SU-DHL-6 (cell line): ENCODE results near the gene DOK6.

Experiments
- H2AFZ ChIP-seq: fragments of 200-600 bp; sonication (generic); 2 replicates; pipeline ENCODE4 v1.6.1; 2014; ENCODE audit warnings: low read depth, mild to moderate bottlenecking, moderate library complexity, mixed read lengths, antibody characterized with exemption, low read length; ENCODE audit not compliant: severe bottlenecking
- H3F3A ChIP-seq: fragments of 200-600 bp; shearing (Covaris generic); 2 replicates; pipeline ENCODE4 v1.6.0; 2016; ENCODE audit warnings: antibody characterized with exemption, mild to moderate bottlenecking; ENCODE audit not compliant: insufficient read depth
- H3K27ac ChIP-seq: fragments of 200-600 bp; sonication (generic); 2 replicates; pipeline ENCODE4 v1.5.1; 2016; ENCODE audit warnings: low read depth, mild to moderate bottlenecking, low read length, moderate library complexity, mixed read lengths
- H3K27me3 ChIP-seq: fragments of 200-600 bp; sonication (generic), shearing (Covaris generic); 2 replicates; pipeline ENCODE4 v1.6.0; 2014; ENCODE audit warnings: mild to moderate bottlenecking, low read length
- H3K36me3 ChIP-seq: fragments of 200-600 bp; sonication (generic); 2 replicates; pipeline ENCODE4 v1.6.1; 2014; ENCODE audit warnings: mild to moderate bottlenecking, low read length, mixed read lengths
- H3K4me2 ChIP-seq: fragments of 300-600, 200-600 bp; shearing (Covaris generic), sonication (generic); 2 replicates; pipeline ENCODE4 v1.6.0; 2014; ENCODE audit warnings: low read length, low read depth, mild to moderate bottlenecking; ENCODE audit not compliant: poor library complexity, severe bottlenecking
- H3K4me3 ChIP-seq: fragments of 200-600 bp; sonication (generic); 2 replicates; pipeline ENCODE4 v1.5.1; 2014; ENCODE audit warnings: antibody characterized with exemption, low read length, mild to moderate bottlenecking, mixed read lengths; ENCODE audit not compliant: insufficient read depth, poor library complexity, severe bottlenecking
- H3K79me2 ChIP-seq: fragments of 200-600 bp; sonication (generic); 2 replicates; pipeline ENCODE4 v1.6.1; 2014; ENCODE audit warnings: mild to moderate bottlenecking, low read length, moderate library complexity; ENCODE audit not compliant: insufficient read depth
- H3K9ac ChIP-seq: fragments of 200-600 bp; sonication (generic); 2 replicates; pipeline ENCODE4 v1.7.0; 2014; ENCODE audit warnings: mild to moderate bottlenecking, low read length
- H3K9me2 ChIP-seq: fragments of 200-600 bp; sonication (generic); replicated peaks from 2 replicates; pipeline ENCODE4 v1.6.1; 2014; ENCODE audit warnings: low read length; ENCODE audit not compliant: insufficient read depth
- H3K9me3 ChIP-seq: fragments of 200-600 bp; sonication (generic); 2 replicates; pipeline ENCODE4 v1.6.1; 2014; ENCODE audit warnings: low read length, mixed read lengths; ENCODE audit not compliant: insufficient read depth
- H4K20me1 ChIP-seq: fragments of 200-600 bp; sonication (generic); 2 replicates; pipeline ENCODE4 v1.6.1; 2014; ENCODE audit warnings: low read depth, mild to moderate bottlenecking, antibody characterized with exemption, low read length, moderate library complexity, mixed read lengths
- CTCF ChIP-seq: fragments of 200-600 bp; sonication (generic); IDR thresholded peaks from one replicate; pipeline ENCODE4 v1.5.1; 2017; ENCODE audit warnings: antibody characterized with exemption, mild to moderate bottlenecking, low read length, moderate library complexity; ENCODE audit not compliant: insufficient read depth, poor library complexity, severe bottlenecking
- EZH2phosphoT487 ChIP-seq: fragments of 200-600 bp; sonication (generic), shearing (Covaris generic); conservative IDR thresholded peaks from 2 replicates; pipeline ENCODE4 v1.6.1; 2018; ENCODE audit warnings: mild to moderate bottlenecking, antibody characterized with exemption, low read length, moderate library complexity, mixed read lengths

The DOK6 gene

DNA sequence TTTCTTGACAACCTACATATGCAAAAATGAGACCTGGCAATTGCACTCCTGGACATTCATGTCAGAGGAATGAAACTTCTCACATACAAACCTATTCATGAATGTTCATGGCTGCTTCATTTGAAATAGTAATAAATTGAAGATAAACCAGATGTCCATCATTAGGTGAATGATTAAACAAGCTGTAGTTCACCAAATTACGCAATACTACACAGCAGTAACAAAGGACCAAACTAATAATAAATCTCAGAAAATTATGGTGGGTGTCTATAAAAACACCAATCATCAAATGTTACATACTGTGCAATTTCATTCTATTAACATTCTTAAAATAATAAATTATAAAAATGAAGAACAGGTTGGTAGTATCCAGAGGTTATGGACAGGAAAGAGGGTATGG, 13.5 kb downstream of the DOK6 start:
- Histone ChIP-seq H3K36me3 (no peaks in the 10 kb centered on the region), H3K27me3 (no peaks in the 10 kb centered on the region), H2AFZ (no peak overlapping the region), H3K9me2 (no peaks in the 10 kb centered on the region), H4K20me1 (no peaks in the 10 kb centered on the region), H3K4me3 (no peak overlapping the region), H3K9me3 (no peaks in the 10 kb centered on the region), H3K4me2 (no peak overlapping the region), H3K9ac (no peak overlapping the region), H3F3A (no peaks in the 10 kb centered on the region), H3K27ac (no peak overlapping the region), H3K79me2 (no peaks in the 10 kb centered on the region)
- no peak for TF ChIP-seq EZH2phosphoT487
- TF ChIP-seq CTCF = no peak

DNA sequence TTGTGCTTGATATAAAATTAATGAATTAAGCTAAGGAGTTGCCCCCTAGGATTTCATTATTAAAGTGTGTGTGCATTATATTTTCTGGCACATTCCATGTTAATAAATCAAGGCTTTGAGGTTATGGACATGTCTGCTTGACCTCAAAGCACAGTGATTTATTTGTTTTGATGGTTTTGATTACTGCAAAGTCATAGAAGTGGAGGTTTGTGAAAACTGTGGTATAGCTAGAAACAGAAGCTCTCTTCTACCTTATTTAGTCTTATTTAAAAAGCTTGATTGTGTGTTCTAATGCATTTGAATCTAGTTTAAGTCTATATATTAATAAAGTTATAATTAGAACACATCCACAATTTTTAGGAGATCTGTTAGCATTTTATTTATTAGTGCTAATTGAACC, 32.2 kb downstream of the DOK6 start:
- H3K9ac ChIP-seq = no peak overlapping the region
- H3K36me3 ChIP-seq = no peaks in the 10 kb centered on the region
- no peak overlapping the region for H2AFZ ChIP-seq
- no peak for TF ChIP-seq EZH2phosphoT487
- no peak for TF ChIP-seq CTCF
- H4K20me1 ChIP-seq = no peaks in the 10 kb centered on the region
- no peaks in the 10 kb centered on the region for H3F3A ChIP-seq
- H3K9me2 ChIP-seq = no peaks in the 10 kb centered on the region
- no peak overlapping the region for H3K27ac ChIP-seq
- no peaks in the 10 kb centered on the region for H3K79me2 ChIP-seq
- H3K27me3 ChIP-seq = no peaks in the 10 kb centered on the region
- no peak overlapping the region for H3K4me3 ChIP-seq
- H3K4me2 ChIP-seq = no peak overlapping the region
- H3K9me3 ChIP-seq = no peaks in the 10 kb centered on the region

DNA sequence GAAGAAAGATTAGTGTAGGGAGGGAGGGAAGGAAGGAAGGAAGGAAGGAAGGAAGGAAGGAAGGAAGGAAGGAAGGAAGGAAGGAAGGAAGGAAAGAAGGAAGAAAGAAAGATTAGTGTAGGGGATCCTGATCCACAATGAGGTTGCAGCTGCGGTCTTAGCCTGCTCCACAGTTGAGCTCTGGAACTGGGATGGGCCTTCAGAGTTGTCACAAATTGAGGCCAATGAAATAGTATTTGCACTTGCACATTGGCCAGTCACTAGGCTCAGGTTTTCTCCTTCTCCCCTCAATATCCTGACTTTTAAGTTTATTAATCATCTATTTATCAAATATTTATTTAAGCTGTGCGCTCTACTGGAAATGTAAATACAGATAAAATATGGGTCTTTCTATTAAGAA, 34.3 kb downstream of the DOK6 start:
- Histone ChIP-seq H4K20me1 (no peaks in the 10 kb centered on the region), H3F3A (no peaks in the 10 kb centered on the region), H3K9ac (no peak overlapping the region), H3K9me3 (no peaks in the 10 kb centered on the region), H3K9me2 (no peaks in the 10 kb centered on the region), H3K27me3 (no peaks in the 10 kb centered on the region), H3K4me3 (no peak overlapping the region), H3K27ac (no peak overlapping the region), H3K4me2 (no peak overlapping the region), H2AFZ (no peak overlapping the region), H3K79me2 (no peaks in the 10 kb centered on the region), H3K36me3 (no peaks in the 10 kb centered on the region)
- TF ChIP-seq EZH2phosphoT487 = no peak

DNA sequence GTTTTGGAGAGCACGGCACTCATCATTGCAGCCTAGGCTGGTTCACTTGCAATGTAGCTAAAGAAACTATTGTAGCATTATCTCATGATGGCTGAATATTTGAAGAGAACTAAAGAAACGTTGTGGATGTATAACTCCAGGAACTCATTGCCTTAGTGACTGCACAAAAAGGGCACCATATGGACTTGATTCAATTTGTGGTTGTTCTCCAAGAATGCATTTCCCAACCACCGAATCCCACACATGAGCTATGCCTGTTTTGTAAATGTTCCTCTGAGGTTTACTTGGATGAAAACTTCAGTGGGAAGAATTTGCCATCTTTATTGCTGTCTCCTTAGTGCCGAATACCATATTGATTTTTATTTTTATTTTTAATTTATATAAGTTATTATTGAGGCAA, 43.5 kb downstream of the DOK6 start:
- H3K27ac ChIP-seq = no peak overlapping the region
- no peak overlapping the region for H2AFZ ChIP-seq
- H4K20me1 ChIP-seq = no peaks in the 10 kb centered on the region
- H3K79me2 ChIP-seq = no peaks in the 10 kb centered on the region
- H3K9me2 ChIP-seq = no peaks in the 10 kb centered on the region
- TF ChIP-seq CTCF (no peak), EZH2phosphoT487 (no peak)
- H3K36me3 ChIP-seq = no peaks in the 10 kb centered on the region
- no peaks in the 10 kb centered on the region for H3K27me3 ChIP-seq
- no peak overlapping the region for H3K9ac ChIP-seq
- H3K9me3 ChIP-seq = no peaks in the 10 kb centered on the region
- H3K4me3 ChIP-seq = no peak overlapping the region
- H3F3A ChIP-seq = no peaks in the 10 kb centered on the region
- no peak overlapping the region for H3K4me2 ChIP-seq
